RWPE2 (cell line): Measurements from ENCODE around the gene AFAP1L1.

Source experiments
- ATAC-seq: fragments of 200-7000 bp; cut with Tn5 transposase; 3 replicates; pipeline ENCODE4 v1.9.1; 2021; ENCODE audit warnings: low read depth
- DNase-seq: peaks from one replicate; pipeline ENCODE4 v3.0.0-alpha.2; 2020; ENCODE audit warnings: low spot score
- H3K27ac ChIP-seq: fragments of 450-650 bp; 2 replicates; pipeline ENCODE4 v1.5.1; 2017; ENCODE audit warnings: mild to moderate bottlenecking; ENCODE audit not compliant: poor library complexity, severe bottlenecking
- H3K27me3 ChIP-seq: fragments of 250-450 bp; sonication (Bioruptor Pico); 2 replicates; pipeline ENCODE4 v1.5.1; 2021; ENCODE audit warnings: mild to moderate bottlenecking, moderate library complexity; ENCODE audit not compliant: insufficient read depth, poor library complexity, severe bottlenecking
- H3K36me3 ChIP-seq: fragments of 250-450 bp; sonication (Bioruptor Pico); 2 replicates; pipeline ENCODE4 v1.5.1; 2020; ENCODE audit warnings: low read depth, mild to moderate bottlenecking, moderate library complexity
- H3K4me1 ChIP-seq: fragments of 250-450 bp; sonication (Bioruptor Pico); 2 replicates; pipeline ENCODE4 v1.5.1; 2021; ENCODE audit warnings: mild to moderate bottlenecking, moderate library complexity; ENCODE audit not compliant: insufficient read depth, poor library complexity, severe bottlenecking
- H3K4me3 ChIP-seq: fragments of 250-450 bp; sonication (Bioruptor Pico); 2 replicates; pipeline ENCODE4 v1.5.1; 2021; ENCODE audit warnings: mild to moderate bottlenecking, moderate library complexity; ENCODE audit not compliant: severe bottlenecking
- H3K9me3 ChIP-seq: fragments of 250-450 bp; sonication (Bioruptor Pico); 2 replicates; pipeline ENCODE4 v1.5.1; 2021; ENCODE audit warnings: mild to moderate bottlenecking, moderate library complexity; ENCODE audit not compliant: severe bottlenecking
- TF ChIP-seq, protein P1 (sequence below): fragments of 450-650 bp; IDR thresholded peaks from one replicate; pipeline ENCODE4 v1.5.1; 2017; ENCODE audit warnings: mild to moderate bottlenecking, moderate library complexity; ENCODE audit not compliant: poor library complexity, severe bottlenecking

AFAP1L1 gene

DNA sequence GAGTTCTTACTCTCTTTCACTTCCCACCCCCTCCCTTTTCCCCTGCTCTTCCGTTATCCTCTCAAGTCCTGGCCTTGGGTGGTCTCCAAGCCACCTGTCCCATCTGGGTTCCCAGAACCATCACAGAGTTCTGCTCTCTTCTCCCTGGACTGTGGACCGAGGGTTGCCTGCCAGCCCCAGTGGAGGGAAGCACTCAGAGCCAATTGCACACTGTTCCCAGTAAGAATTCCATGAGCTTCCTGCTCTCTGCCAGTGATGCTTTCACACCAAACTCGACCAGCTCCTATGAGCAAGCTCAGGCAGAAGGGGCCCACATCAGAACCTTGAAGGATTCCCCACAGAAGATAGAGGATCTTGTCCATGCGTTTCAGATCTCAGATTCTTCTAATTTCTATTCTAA, 20.1 kb upstream of the AFAP1L1 start:
- no peak overlapping the region for H3K4me3 ChIP-seq
- H3K36me3 ChIP-seq = peaks cover 9% of the 10 kb centered on the region; the same call in 1 of the 2 replicates
- no peaks in the 10 kb centered on the region for H3K9me3 ChIP-seq
- no peak for DNase-seq
- ATAC-seq = no peak
- TF ChIP-seq, protein P1, sequence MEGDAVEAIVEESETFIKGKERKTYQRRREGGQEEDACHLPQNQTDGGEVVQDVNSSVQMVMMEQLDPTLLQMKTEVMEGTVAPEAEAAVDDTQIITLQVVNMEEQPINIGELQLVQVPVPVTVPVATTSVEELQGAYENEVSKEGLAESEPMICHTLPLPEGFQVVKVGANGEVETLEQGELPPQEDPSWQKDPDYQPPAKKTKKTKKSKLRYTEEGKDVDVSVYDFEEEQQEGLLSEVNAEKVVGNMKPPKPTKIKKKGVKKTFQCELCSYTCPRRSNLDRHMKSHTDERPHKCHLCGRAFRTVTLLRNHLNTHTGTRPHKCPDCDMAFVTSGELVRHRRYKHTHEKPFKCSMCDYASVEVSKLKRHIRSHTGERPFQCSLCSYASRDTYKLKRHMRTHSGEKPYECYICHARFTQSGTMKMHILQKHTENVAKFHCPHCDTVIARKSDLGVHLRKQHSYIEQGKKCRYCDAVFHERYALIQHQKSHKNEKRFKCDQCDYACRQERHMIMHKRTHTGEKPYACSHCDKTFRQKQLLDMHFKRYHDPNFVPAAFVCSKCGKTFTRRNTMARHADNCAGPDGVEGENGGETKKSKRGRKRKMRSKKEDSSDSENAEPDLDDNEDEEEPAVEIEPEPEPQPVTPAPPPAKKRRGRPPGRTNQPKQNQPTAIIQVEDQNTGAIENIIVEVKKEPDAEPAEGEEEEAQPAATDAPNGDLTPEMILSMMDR = no peak
- H3K27me3 ChIP-seq = no peaks in the 10 kb centered on the region
- H3K4me1 ChIP-seq = peaks cover 4% of the 10 kb centered on the region
- H3K27ac ChIP-seq = no peak overlapping the region

DNA sequence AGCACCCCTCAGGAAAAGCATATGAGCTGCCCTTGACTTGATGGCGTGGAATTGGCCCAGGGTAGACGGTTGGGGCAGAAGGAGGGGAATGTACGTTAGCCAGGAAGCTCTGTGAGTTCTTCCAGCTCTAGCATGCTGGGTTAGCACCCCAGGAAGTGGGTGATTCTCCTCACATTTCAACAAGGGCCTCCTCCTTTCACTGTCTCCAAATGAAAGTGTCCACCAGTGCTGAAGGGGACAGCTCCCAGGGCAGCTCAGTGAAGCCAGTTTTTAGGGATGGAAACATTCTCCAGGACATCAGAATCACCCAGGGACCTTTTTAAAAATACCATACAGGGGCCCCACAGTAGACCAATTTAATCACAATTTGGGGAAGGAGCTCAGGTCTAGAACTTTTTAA, 17.2 kb upstream of the AFAP1L1 start:
- Histone ChIP-seq H3K9me3 (no peaks in the 10 kb centered on the region), H3K4me1 (peaks cover 19% of the 10 kb centered on the region), H3K27me3 (no peaks in the 10 kb centered on the region), H3K27ac (no peak overlapping the region), H3K36me3 (no peaks in the 10 kb centered on the region), H3K4me3 (no peak overlapping the region)
- peak; percentile 24; the same call in 2 of the 3 replicates for ATAC-seq
- TF ChIP-seq, protein P1 = no peak
- no peak for DNase-seq

DNA sequence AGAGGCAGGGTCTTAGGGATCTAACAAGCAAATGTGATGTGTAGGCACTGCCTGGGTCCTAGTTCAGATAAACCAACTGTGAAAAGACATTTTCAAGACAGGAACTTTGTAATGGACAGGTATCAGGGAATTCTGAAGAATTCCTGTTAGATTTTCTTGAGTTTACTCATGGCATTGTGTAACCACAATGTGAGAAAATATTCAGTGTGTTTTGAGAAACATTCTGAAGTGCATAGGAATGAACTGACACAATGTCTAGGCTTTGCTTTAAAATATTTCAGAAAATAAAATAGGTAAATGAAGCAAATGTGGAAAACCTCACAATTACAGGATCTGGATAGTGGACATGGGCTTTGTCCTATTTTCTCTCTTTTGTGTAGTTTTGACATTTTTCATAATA, 15.2 kb upstream of the AFAP1L1 start:
- TF ChIP-seq, protein P1 = no peak
- DNase-seq = no peak
- Histone ChIP-seq H3K36me3 (no peaks in the 10 kb centered on the region), H3K4me1 (peaks cover 28% of the 10 kb centered on the region), H3K27me3 (no peaks in the 10 kb centered on the region), H3K4me3 (no peak overlapping the region), H3K9me3 (no peaks in the 10 kb centered on the region), H3K27ac (peak overlapping the region; percentile 39)
- peak; percentile 7; the same call in 1 of the 3 replicates for ATAC-seq

DNA sequence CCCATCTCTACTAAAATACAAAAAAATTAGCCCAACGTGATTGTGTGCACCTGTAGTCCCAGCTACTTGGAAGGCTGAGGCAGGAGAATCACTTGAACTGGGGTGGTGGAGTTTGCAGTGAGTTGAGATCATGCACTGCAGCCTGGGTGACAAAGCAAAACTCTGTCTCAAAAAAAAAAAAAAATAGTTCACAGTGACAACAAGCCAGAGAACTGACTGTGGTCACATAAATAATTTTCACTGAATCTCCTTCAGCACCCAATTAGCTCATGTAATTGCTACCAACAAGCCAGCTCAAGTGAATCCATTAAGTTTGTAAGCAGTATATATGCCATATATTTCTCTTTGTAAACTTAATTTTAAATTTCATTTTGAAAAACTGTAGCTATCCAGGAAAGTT, 14.5 kb upstream of the AFAP1L1 start:
- H3K36me3 ChIP-seq = no peaks in the 10 kb centered on the region
- TF ChIP-seq, protein P1 = no peak
- no peak for DNase-seq
- no peaks in the 10 kb centered on the region for H3K27me3 ChIP-seq
- H3K4me3 ChIP-seq = no peak overlapping the region
- no peaks in the 10 kb centered on the region for H3K9me3 ChIP-seq
- ATAC-seq = no peak
- H3K27ac ChIP-seq = peak overlapping the region; percentile 39
- H3K4me1 ChIP-seq = peaks cover 28% of the 10 kb centered on the region

DNA sequence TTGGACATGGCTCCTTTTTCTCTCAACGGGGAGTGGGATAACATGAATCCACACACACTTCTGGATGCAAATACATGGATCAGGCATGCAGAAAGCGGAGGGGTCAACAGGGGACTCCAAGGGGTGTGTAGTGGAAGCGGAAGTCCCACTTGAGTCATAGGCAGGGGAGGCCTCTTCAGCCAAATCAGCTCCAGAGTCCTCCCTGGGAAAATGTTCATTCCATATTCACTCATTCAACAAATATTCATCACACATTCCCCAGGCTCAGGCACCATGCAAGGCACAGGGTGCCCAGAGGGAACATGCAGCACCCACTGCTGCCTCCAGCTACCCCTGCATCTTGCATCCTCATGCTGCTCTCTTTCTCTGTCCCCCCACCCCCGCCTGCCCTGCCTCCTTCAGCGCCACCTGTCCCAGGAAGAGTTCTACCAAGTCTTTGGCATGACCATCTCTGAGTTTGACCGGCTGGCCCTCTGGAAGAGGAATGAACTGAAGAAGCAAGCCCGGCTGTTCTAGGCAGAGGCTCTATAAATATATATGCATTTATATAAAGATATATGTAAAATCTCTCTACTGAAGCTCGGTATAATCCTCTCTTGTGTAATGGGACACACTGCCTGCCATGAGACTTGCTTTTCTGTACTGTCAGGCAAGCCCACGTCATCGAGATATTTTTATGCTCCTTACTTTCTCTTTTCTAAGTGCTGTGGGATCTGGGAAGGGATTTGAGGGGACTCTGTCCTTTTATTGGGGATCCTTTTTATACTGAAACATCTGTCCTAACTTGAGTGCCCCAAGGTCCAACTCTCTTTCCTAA, 13.6 kb upstream of the AFAP1L1 start:
- DNase-seq = no peak

More for the DNA sequence above, 13.6 kb upstream of the AFAP1L1 start:
- TF ChIP-seq, protein P1 = no peak
- Histone ChIP-seq H3K4me1 (peaks cover 28% of the 10 kb centered on the region), H3K27ac (peak overlapping the region; percentile 39), H3K36me3 (no peaks in the 10 kb centered on the region), H3K4me3 (no peak overlapping the region), H3K9me3 (no peaks in the 10 kb centered on the region), H3K27me3 (no peaks in the 10 kb centered on the region)
- peak; percentile 31; the same call in 2 of the 3 replicates for ATAC-seq
